Activated gamma-delta T cell treated with anti-CD3 and anti-CD28 coated beads, Interleukin-2, amount 50 U/mL, for 16 hours (primary cell): ENCODE results near the gene MARCO.
"Not testable (repeated sequence)": the region's sequence is repeated elsewhere in the genome, so short reads cannot be mapped to it uniquely, and the experiment has no call there.

Experiments used
- DNase-seq: peaks from one replicate; pipeline ENCODE4 v3.0.0-alpha.2; 2020; ENCODE audit warnings: low read depth

MARCO gene

DNA sequence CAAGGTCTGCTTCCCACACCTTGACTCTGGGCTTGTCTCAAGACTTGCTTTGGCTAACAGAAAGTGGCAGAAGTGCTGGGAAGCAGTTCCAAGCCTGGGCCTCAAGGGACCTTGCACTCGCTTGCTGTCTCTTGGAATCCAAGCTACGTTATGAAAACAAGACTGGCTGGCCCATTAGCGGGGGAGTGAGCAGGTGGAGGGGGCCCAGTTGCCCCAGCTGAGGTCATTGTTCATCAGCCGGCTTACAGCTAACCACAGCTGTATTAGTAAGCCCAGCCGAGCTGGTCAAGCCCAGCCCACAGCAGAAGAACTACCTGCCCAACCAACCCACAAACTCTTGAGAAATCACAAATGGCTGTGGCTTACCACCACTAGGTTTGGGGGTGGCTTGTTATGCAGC is 63.1 kb downstream of the MARCO start:
- no peak for DNase-seq

GRCh38 chr2:119005555-119005954 is 63.6 kb downstream of the MARCO start:
- DNase-seq: no peak

GRCh38 chr2:119006441-119006840 is 64.4 kb downstream of the MARCO start:
- DNase-seq: no peak

- no peak for DNase-seq
These were observed 66.1 kb downstream of the MARCO start for GRCh38 chr2:119008108-119008507.

- no peak for DNase-seq
These were observed 67.1 kb downstream of the MARCO start for GRCh38 chr2:119009110-119009509.

DNA sequence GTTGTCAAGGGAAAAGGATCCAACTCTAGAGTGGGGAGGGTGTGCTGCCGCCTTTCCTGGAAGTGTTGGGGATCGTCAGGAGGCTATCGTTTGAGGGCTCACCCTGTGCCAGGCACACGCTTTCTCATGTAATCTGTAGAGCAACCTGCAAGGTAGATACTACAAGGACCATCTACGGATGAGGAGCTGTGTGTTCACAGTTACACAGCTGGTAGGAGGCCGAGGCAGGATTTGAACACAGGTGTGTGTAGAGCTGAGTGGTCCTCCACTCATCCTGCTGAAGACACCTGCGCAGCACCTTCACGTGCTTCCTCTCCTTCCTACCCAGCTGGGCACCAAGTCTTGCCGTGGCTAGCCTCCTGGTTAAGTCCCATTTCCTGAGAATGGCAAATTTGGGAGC is 68.3 kb downstream of the MARCO start:
- DNase-seq: no peak

GRCh38 chr2:119011162-119011909 is 69.3 kb downstream of the MARCO start:
- no peak for DNase-seq

DNA sequence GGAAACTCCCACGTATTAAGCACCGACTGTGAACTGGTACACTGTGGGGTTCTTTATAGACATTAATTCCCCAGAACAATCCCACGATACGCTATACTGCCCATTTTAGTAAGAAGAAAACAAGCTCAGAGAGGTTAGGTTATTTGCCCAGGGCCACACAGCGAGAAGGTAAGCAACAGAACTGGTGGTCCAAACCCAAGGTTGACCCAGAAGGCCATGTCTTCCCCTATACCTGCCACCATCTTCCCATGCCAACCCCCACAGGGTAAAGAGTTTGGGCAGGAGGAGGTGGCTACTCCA is 69.9 kb downstream of the MARCO start:
- DNase-seq: no peak

DNA sequence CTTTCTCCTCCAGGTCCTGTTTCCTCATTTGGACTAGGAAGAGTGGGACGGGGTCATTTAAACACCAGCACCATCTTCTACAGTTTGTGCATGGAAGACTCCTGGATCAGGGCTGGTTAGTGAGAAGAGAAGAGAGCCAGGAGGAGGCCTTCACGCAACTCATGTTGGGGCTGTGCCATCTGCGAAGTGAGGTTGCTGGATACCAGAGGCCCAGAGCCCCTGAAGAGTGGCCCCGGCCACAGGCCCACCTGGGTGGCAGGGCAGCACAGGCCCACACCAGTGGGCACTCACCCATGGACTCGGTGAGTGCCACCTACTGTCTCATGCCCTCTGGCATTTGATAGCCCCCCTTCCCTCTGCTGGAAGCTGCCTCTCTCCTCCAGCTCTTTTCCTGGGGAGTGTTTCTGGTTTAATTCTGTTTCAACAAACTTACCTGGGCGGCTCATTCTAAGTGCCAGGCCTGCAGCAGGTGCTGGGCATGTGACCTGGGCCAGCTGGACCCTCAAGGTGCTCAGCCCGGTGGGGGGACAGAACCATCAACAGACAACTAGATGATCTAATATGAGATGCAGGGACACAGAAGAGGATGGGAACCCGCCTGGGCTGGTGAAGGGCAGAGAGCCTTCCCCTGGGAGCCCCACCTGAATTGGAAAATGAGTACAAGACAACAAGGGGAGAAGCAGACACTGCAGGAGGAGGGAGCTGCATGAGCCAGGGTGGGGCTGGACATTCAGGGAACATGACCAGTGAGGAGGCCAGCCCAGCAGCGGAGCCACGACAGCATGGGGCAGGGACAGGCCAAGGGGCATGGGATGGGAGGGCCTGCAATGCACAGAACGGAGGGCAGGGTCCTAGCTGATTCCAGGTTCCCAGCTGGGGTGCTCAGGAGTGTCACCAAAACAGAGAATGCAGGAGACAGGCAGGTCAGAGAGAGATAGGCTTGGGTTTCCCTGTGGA is 70.6 kb downstream of the MARCO start:
- no peak for DNase-seq

DNA sequence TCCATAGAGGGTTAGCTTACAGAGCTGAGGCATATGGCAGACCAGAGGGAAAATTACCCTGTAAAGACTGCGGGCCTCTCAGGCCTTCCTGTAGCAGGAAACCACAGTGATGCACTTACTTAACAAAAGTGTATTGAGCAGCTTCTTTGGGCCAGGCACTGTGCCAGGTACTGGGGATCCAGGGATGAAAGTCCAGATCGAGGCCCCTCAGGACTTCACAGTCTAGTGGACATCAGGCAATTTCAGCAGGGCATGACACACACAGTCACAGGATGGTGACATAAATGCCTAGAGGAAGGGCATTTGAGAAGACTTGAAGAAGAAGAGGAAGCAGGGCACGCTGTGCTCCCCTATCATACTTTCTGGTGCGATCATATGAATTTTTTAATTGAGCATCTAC is 71.7 kb downstream of the MARCO start:
- DNase-seq: no peak

DNA sequence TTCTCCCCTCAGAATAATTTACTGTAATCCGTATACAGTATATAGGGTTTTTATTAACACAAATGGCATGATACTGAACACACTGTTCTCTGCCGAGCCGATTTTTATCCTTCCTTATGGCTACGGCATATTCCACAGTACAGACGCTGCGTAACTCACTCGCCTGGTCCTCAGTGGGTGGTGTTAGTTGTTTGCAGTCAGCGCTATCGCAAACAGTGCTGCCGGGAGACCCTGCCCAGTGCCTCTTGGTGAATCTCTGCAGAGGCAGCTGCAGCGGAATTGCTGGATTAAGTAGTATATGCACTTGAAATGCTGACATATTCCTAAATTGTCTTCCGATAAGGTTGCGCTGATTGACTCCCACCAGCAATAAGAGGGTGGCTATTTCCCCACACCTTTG is 73.9 kb downstream of the MARCO start:
- DNase-seq: no peak

DNA sequence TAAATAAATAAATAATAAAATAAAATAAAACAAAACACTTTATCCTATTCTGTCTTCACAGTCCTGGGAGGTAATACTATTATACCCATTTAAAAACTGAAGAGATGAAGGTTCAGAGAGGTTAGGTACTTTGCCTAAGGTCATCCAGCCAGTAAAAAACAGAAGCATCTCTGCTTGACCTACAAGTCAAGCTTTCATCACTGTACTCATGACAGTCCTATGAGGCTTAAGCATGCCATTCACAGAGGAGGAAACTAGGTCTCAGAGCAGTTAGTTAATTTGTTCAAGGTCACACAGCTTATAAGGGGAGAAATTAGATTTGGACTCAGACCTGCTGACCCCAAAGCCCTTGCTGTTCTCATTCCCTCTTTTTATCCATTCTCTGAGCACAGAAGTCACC is 77.5 kb downstream of the MARCO start:
- DNase-seq: no peak

- no peak for DNase-seq
These were observed 80.7 kb downstream of the MARCO start for GRCh38 chr2:119022678-119023077.

GRCh38 chr2:119023534-119023933 is 81.5 kb downstream of the MARCO start:
- DNase-seq: no peak

GRCh38 chr2:119024152-119024551 is 82.2 kb downstream of the MARCO start:
- DNase-seq: no peak

- no peak for DNase-seq
These were observed 82.6 kb downstream of the MARCO start for GRCh38 chr2:119024568-119024967.

DNA sequence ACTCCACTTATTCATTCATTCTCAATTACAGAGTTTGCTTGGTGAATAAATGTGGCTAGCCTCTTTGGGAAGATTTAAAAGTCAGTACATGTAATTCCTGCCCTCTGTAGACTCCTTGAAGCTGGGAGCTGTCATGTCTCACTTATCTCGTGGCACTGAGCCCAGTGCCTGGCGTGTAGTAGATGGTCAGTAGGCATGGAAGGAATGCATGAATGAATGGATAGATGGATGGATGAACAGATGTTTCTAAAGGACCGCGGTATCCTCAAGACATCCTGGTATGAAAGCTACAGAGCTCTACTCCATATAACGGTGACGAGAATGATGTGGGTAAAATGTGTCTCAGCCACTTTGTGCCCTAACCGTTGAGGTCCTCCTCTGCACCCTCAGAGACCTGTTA is 83.0 kb downstream of the MARCO start:
- no peak for DNase-seq

DNA sequence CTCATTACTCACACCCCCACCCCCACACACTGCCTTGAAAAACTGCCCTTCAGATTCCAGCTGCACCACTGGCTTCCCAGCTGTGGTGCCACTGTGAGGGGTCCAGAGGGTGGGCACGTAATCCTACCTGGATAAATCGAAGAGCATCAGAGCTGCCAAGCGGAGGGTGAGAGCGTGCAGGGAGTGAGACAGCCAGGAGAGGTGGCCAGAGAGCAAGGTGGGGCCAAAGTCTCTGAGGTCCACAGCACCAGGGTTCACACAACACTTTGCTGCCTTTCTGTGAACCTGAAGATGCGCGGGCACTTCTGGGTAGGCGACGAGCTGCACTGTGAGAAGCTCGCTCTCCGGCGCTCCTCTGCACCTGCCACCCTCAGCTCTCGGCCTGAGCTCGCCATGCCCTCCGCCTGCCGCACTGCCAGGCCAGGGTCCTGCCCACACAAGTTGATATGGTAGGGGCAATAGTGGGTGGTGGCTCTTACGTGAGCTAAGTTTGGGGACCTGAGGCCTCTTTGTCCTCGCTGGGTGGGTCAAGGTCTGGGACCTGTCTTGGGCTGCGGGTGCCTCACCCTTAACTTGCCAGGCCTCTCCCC is 83.9 kb downstream of the MARCO start:
- DNase-seq: no peak

DNA sequence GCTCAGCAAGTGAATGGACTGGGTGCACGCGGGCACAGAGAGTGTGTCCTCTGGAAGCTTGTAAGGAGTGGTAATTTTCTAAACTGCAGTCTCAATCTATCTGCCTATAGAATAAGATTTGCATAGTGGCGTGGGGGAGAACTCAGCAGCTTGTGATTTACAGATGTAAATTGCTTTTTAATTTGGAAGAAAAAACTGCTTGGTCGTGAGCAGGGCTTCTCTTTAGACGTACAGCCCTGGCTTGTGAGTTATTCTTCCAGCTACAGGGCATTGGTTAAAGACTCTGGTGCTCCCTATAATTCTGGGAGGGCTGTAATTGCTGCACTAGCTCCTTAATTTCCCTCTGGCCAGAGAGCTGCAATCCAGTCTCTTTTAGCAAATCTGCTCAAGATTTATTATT is 84.9 kb downstream of the MARCO start:
- no peak for DNase-seq

DNA sequence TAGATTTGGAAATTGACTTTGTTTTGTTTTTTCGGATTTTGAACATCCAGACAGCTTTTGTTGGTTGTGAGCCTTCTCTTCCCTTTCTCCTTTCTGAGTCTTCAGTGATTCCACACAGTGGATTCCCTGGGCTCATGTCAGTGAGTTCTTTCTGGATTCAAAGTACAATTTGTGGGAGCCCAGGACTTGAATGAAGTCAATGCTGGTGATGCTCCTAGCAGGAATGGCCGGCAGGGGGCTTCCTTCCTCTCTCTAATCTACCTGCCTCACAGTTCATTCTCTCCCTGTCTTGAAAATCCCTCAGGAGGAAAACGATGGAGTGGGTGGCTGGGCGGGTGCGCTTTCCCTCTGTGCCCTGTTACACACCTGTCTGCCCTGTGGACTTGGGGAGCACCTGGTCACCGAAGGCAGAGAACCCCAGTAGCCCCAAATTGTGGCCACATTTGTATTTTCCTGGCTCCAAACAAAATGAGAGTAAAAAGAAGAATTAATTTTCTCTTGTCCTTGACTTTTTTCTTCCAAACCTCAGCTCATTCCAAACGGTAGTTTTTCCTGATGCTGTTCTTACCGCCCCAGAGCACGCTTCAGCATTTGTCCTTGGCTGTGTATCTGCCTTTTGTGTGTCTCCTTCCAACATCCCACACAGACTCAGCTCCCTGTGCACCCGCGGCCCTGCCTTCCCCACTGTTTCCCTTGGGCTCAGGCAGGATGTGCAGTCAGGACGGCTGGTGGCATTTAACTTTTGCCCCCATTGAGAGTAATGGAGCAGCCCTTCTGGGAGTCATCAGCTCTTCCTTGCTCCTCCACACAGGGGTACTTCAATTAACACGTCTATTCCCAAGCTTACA is 86.6 kb downstream of the MARCO start:
- no peak for DNase-seq

- no peak for DNase-seq
These were observed 87.3 kb downstream of the MARCO start for GRCh38 chr2:119029297-119029696.

DNA sequence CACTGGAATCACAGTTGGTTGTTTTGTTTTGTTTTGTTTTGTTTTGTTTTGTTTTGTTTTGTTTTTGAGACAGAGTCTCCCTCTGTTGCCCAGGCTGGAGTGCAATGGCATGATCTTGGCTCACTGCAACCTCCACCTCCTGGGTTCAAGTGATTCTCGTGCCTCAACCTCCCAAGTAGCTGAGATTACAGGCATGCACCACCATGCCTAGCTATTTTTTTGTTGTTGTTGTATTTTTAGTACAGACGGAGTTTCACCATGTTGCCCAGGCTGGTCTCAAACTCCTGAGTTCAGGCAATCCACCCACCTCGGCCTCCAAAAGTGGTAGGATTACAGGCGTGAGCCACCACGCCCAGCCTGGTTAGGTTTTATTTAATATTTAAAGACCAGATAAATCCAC is 95.9 kb downstream of the MARCO start:
- DNase-seq: not testable (repeated sequence)
